ENCODE measurements around the gene SPTSSA. TPM values are rescaled to one million over a fixed set of nuclear protein-coding genes. Genes with fewer than 3 reads are reported as not detected.
A peak's percentile ranks its signal among the peaks of the same experiment; 100 is the strongest.
"Not testable (repeated sequence)": the region's sequence is repeated elsewhere in the genome, so short reads cannot be mapped to it uniquely, and the experiment has no call there.

Gene SPTSSA
- 26.3 TPM for polyA plus RNA-seq (2012; ENCODE audit: missing spikeins)

DNA sequence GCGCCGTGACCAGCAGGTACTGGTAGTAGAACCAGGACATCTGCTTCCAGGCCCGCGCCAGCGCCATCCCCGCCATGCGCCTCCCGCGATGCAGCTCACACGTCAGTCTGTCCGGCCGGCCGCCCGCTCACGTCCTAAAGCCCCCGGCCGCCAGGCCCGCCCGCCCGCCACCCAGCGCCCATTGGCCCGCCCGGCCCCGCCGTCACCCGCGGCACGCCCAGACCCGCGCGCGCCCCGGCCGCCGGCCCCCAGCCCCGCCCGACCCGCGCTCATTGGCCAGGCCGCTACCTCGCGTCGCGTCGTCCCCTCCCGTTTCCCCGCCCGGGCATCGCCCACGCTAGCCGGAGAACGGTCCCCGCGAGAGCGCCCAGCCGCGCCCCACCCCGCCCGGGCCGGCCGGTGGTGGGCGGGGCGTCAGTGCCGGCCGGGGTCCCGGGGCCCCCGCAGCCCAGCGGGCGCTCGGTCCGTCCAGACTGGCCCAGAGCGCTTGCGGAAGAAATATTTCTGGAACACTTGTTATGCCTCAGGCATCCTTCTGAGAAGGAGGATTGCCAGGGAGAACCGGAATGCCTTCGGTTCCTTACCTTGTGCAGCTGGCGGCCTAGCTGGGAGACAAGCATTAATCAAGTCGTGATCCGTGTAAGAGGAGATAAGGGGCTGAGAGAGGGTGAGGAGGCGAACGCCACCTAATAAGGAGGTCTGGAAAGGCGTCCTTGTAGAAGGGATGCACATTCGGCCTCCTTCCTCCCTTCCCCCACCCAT is at the start of gene SPTSSA:
SPTSSA (minus strand) TSS at position 109 of the 762 bp plus-strand sequence; CDS start at position 76, 33 bp downstream.
- TF ChIP-seq POLR2A (IDR thresholded peaks at IDR 0.05; ENCODE audit: low read depth, low read length) (peak; percentile 96), POLR2AphosphoS5 (IDR thresholded peaks at IDR 0.05; ENCODE audit: low read depth, low read length) (peak; percentile 94), TAF1 (IDR thresholded peaks at IDR 0.05; ENCODE audit: borderline replicate concordance, low read depth, low read length) (peak; percentile 78; the same call in 1 of the 2 replicates)
- FAIRE-seq (peak; percentile 91), DNase-seq (ENCODE audit: insufficient read length) (peak; percentile 92)

- no peak for DNase-seq (ENCODE audit: insufficient read length)
- TF ChIP-seq TAF1 (IDR thresholded peaks at IDR 0.05; ENCODE audit: borderline replicate concordance, low read depth, low read length) = no peak
- TF ChIP-seq POLR2AphosphoS5 (IDR thresholded peaks at IDR 0.05; ENCODE audit: low read depth, low read length) = no peak
- no peak for TF ChIP-seq POLR2A (IDR thresholded peaks at IDR 0.05; ENCODE audit: low read depth, low read length)
- no peak for FAIRE-seq
Measured at GRCh38 chr14:34507884-34508283, 45.8 kb upstream of the SPTSSA start.

GRCh38 chr14:34507459-34507858 is 45.4 kb upstream of the SPTSSA start:
- FAIRE-seq (no peak), DNase-seq (ENCODE audit: insufficient read length) (no peak)
- TF ChIP-seq TAF1 (IDR thresholded peaks at IDR 0.05; ENCODE audit: borderline replicate concordance, low read depth, low read length) = no peak
- TF ChIP-seq POLR2A (IDR thresholded peaks at IDR 0.05; ENCODE audit: low read depth, low read length) = no peak
- no peak for TF ChIP-seq POLR2AphosphoS5 (IDR thresholded peaks at IDR 0.05; ENCODE audit: low read depth, low read length)

DNA sequence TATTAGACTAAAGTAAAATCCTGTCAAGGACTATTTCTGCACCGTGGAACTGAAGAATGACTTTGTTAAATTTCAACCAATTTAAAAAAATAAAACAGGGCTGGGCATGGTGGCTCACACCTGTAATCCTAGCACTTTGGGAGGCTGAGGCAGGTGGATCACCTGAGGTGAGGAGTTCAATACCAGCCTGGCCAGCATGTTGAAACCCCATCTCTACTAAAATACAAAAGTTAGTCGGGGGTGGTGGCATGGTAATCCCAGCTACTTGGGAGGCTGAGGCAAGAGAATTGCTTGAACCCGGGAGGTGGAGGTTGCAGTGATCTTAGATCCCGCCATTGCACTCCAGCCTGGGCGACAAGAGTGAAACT is 43.1 kb upstream of the SPTSSA start:
- DNase-seq (ENCODE audit: insufficient read length); FAIRE-seq: not testable (repeated sequence)

DNA sequence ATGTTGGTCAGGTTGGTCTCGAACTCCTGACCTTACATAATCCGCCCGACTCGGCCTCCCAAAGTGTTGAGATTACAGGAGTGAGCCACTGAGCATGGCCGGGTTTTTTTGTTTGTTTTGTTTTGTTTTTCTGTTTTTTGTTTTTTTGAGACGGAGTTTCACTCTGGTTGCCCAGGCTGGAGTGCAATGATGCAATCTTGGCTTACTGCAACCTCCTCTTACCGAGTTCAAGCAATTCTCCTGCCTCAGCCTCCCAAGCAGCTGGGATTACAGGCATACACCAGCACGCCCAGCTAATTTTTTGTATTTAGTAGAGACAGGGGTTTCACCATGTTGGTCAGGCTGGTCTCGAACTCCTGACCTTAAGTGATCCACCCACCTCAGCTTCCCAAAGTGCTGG is 42.0 kb upstream of the SPTSSA start:
- not testable (repeated sequence) for DNase-seq (ENCODE audit: insufficient read length); FAIRE-seq

DNA sequence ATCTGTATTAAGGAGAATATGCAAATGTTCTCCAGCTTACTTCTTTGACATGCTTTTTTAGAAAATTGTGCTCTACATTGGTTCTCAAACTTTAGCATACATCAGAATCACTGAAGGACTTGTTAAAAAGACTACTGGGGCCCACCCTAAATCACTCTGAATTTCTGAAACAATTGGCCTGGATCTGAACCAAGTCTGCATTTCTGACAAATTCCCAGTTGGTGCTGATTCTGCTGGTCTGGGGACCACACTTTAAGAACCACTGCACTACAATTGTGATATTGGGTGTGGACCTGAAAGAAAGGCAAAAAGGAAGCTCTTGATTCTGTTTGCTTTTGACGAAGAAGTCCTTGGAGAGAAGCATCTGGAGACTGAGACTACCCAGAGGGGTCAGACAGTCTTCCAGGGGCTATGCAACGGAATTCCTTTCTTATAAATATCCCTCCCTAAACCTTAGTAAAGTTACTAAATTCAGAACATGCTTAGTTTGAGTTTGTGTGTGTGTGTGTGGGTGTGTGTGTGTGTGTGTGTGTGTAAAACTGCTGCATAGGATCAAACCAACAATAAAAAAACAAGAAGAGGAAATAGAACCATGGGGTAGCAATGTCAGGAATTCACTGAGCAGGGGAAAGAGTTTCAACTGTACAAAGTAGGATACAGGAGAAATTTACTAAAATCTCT is 40.6 kb upstream of the SPTSSA start:
- FAIRE-seq (no peak), DNase-seq (ENCODE audit: insufficient read length) (no peak)
- no peak for TF ChIP-seq TAF1 (IDR thresholded peaks at IDR 0.05; ENCODE audit: borderline replicate concordance, low read depth, low read length)
- no peak for TF ChIP-seq POLR2A (IDR thresholded peaks at IDR 0.05; ENCODE audit: low read depth, low read length)
- no peak for TF ChIP-seq POLR2AphosphoS5 (IDR thresholded peaks at IDR 0.05; ENCODE audit: low read depth, low read length)

- DNase-seq (ENCODE audit: insufficient read length) (no peak), FAIRE-seq (no peak)
- TF ChIP-seq TAF1 (IDR thresholded peaks at IDR 0.05; ENCODE audit: borderline replicate concordance, low read depth, low read length) = no peak
- no peak for TF ChIP-seq POLR2AphosphoS5 (IDR thresholded peaks at IDR 0.05; ENCODE audit: low read depth, low read length)
- TF ChIP-seq POLR2A (IDR thresholded peaks at IDR 0.05; ENCODE audit: low read depth, low read length) = no peak
Measured at GRCh38 chr14:34502001-34502400, 40.0 kb upstream of the SPTSSA start.

DNA sequence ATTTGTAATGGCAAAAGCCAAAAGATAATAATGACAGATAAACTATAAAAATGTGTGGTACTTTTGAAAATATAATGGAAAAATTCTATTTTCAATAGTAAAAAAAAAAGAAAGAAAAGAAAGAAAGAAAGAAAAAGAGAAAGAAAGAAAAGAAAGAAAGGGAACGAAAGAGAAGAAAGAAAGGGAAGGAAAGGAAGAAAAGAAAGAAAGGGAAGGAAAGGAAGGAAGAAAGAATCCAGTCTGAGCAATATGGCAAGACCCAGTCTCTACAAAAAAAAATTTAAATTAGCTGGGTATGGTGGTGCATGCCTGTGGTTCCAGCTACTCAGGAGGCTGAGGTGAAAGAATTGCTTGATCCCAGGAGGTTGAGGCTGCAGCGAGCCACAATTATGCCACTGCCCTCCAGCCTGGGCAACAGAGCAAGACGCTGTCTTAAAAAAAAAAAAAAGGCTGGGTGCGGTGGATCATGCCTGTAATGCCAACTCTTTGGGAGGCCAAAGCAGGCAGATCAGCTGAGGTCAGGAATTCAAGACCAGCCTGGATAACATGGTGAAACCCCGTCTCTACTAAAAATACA is 39.1 kb upstream of the SPTSSA start:
- DNase-seq (ENCODE audit: insufficient read length) = no peak
- no peak for FAIRE-seq
- TF ChIP-seq POLR2A (IDR thresholded peaks at IDR 0.05; ENCODE audit: low read depth, low read length) (no peak), TAF1 (IDR thresholded peaks at IDR 0.05; ENCODE audit: borderline replicate concordance, low read depth, low read length) (no peak), POLR2AphosphoS5 (IDR thresholded peaks at IDR 0.05; ENCODE audit: low read depth, low read length) (no peak)

GRCh38 chr14:34498684-34499412 is 36.8 kb upstream of the SPTSSA start:
- FAIRE-seq (no peak), DNase-seq (ENCODE audit: insufficient read length) (no peak)
- TF ChIP-seq TAF1 (IDR thresholded peaks at IDR 0.05; ENCODE audit: borderline replicate concordance, low read depth, low read length) (no peak), POLR2A (IDR thresholded peaks at IDR 0.05; ENCODE audit: low read depth, low read length) (no peak), POLR2AphosphoS5 (IDR thresholded peaks at IDR 0.05; ENCODE audit: low read depth, low read length) (no peak)

- DNase-seq (ENCODE audit: insufficient read length) (no peak), FAIRE-seq (no peak)
- TF ChIP-seq POLR2A (IDR thresholded peaks at IDR 0.05; ENCODE audit: low read depth, low read length) = no peak
- TF ChIP-seq TAF1 (IDR thresholded peaks at IDR 0.05; ENCODE audit: borderline replicate concordance, low read depth, low read length) = no peak
- no peak for TF ChIP-seq POLR2AphosphoS5 (IDR thresholded peaks at IDR 0.05; ENCODE audit: low read depth, low read length)
Measured at GRCh38 chr14:34496679-34497513, 34.9 kb upstream of the SPTSSA start.
